ENCODE data around the gene IMPG2.

Gene IMPG2

GRCh38 chr3:101183151-101183550 lies 137.2 kb downstream of the IMPG2 start:
- DNase-seq (ENCODE audit: low read depth) = no peak

DNA sequence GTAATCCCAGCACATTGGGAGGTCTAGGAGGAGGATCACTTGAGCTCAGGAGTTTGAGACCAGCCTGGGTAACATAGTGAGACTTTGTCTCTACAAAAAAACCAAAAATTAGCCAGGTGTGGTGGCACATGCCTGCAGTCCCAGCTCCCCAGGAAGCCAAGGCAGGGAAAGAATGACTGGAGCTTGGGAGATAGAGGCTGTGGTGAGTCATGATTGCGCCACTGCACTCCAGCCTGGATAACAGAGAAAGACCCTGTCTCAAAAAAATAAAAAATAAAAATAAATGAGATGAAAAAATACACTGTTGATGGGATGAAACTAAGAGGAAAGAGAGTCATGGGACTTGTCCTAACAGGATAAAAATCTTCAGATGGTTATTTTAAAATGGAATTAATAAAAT lies 137.6 kb downstream of the IMPG2 start:
- no peak for DNase-seq (ENCODE audit: low read depth)

DNA sequence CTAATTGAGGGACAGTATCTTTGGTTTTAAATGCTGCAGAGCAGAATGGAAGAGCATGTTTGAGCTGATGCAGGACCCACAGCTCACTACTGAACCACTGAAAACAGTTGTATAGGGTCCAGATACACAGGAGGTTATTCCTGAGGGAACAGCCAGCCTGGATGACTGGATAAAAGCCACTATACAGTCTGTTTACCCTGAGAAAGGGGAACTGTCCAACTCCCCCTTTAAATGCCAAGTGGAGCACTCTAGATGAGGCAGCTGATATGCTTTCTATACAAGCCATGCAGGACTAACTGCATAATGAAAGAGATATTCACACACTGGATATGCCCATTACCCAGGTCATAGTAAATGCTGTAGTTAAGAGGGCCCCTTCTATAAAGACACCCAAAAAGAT lies 138.6 kb downstream of the IMPG2 start:
- DNase-seq (ENCODE audit: low read depth) = no peak

GRCh38 chr3:101179637-101180036 lies 140.7 kb downstream of the IMPG2 start:
- DNase-seq (ENCODE audit: low read depth) = no peak

- DNase-seq (ENCODE audit: low read depth) = no peak
Measured at GRCh38 chr3:101177577-101177976, 142.8 kb downstream of the IMPG2 start.

Data from activated T-cell treated with anti-CD3 and anti-CD28 coated beads for 48 hours (primary cell).